ENCODE measurements around the gene FAM98B.

FAM98B gene

GRCh38 chr15:38461066-38461833 lies 7.3 kb downstream of the FAM98B start:
- DNase-seq (ENCODE audit: low read depth) = no peak

- DNase-seq (ENCODE audit: low read depth) = no peak
Observed at GRCh38 chr15:38463893-38464292, 10.0 kb downstream of the FAM98B start.

- DNase-seq (ENCODE audit: low read depth) = no peak
Observed at GRCh38 chr15:38464675-38465074, 10.7 kb downstream of the FAM98B start.

- no peak for DNase-seq (ENCODE audit: low read depth)
Observed at GRCh38 chr15:38470816-38471215, 16.9 kb downstream of the FAM98B start.

DNA sequence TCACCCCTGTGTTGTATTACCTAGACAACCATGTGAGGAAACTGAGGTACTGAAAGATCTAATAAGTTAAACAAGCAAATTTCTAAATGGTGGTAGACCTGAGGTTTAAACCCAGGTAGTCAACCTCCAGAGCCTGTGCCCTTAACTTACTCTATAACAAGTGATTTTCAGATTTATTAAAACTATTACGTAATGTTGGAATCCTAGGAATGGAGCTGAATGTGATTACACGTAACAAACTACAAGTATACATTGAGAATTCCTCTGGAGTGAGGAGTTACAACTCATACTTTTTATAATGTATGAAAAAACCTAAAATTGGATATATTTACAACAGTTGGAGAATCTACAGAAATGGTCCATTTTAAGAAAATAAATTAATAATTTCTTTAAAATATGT lies 18.0 kb downstream of the FAM98B start:
- no peak for DNase-seq (ENCODE audit: low read depth)

DNA sequence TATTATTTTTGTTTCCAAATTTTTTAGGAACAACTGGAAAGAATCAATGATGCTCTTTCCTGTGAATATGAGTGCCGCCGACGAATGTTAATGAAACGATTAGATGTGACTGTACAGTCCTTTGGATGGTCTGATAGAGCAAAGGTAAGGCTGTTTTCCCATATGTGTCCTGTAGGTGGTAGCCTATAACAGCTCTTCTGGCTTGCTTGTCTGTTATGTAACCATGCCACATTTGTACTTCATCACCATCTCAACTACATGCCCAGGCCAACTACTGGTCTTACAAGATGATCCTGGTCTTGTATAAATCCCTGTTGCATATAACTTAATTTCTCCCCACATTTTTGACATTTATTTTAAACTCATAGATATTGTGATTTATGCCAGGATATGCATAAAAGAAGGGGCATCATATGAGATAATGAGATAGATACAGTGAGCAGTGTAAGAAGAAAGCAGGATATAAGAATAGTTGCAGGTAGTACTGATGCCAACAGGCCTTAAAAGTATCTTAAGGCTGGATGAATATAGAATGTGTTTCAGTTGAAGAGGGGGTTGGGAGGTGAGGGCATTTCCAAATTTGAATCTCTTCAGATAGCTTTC lies 20.3 kb downstream of the FAM98B start:
- no peak for DNase-seq (ENCODE audit: low read depth)

- no peak for DNase-seq (ENCODE audit: low read depth)
Observed at GRCh38 chr15:38475361-38475760, 21.4 kb downstream of the FAM98B start.

DNA sequence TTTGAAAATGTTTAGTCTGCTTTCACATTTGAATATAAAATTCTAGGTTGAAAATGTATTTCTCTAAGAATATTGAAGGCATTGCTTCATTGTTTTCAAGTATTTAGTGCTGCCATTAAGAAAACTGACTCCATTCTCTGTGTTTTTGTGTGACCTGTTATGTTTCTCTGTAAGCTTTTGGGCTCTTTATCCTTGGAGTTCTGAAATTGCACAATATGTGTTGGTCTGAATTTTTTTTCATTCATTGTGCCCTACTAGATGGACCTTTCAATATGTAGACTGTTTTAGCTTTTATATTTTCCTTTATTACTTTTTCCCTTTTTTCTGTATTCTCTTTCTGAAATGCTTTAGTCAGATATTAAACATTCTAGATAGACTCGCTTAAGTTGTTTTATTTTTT lies 22.2 kb downstream of the FAM98B start:
- DNase-seq (ENCODE audit: low read depth) = no peak

DNA sequence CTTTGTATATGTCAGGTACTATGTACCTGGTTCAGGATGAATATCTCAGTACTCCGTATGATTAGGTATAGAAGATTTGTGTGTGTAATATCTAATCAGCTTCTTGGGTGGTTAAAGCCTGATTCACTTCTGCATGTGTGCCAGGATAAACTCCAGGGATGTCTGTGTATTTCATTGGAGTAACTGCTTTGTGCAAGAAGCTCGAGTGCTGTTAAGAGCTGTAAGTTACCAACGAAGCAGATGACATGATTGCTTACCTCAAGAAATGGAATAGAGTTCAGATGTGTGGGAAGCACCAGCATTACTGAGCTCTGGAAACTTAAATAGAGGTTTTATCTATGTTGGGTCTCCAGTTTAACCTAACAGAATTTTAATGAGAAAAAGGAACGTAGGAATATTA lies 23.7 kb downstream of the FAM98B start:
- no peak for DNase-seq (ENCODE audit: low read depth)

DNA sequence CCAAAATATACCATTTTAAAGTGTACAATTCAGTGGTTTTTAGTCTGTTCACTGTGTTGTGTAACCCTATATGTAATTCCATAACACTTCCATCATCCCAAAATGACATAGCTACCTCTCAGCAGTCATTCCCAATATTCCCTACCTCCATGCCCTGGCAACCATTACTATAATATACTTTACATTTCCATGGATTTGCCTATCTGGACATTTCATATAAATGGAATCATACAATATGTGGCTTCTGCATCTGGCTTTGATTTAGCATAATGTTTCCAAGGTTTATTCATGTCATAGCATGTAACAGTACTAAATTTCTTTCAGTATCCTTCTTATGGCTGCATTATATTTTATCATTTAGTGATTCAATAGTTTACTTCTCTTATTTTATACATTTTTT lies 25.3 kb downstream of the FAM98B start:
- DNase-seq (ENCODE audit: low read depth) = no peak

GRCh38 chr15:38479756-38480155 lies 25.8 kb downstream of the FAM98B start:
- DNase-seq (ENCODE audit: low read depth) = no peak

DNA sequence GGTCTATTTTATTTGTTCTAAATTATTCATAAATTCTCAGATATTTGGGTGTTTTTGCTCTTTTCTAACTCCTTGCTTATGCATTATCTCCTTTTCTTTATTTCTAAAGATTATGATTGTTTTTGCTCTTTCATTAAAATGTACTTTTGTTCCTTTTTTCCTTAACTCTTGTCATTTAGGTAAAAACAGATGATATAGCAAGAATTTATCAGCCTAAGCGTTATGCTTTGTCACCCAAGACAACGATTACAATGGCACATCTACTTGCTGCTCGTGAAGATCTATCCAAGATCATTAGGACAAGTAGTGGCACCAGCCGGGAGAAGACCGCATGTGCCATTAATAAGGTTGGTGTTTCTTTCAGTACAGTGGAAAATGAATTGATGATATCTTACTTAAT lies 27.2 kb downstream of the FAM98B start:
- no peak for DNase-seq (ENCODE audit: low read depth)

GRCh38 chr15:38481761-38482160 lies 27.8 kb downstream of the FAM98B start:
- DNase-seq (ENCODE audit: low read depth) = no peak

- no peak for DNase-seq (ENCODE audit: low read depth)
Observed at GRCh38 chr15:38482572-38482971, 28.6 kb downstream of the FAM98B start.

GRCh38 chr15:38486936-38487335 lies 33.0 kb downstream of the FAM98B start:
- no peak for DNase-seq (ENCODE audit: low read depth)

DNA sequence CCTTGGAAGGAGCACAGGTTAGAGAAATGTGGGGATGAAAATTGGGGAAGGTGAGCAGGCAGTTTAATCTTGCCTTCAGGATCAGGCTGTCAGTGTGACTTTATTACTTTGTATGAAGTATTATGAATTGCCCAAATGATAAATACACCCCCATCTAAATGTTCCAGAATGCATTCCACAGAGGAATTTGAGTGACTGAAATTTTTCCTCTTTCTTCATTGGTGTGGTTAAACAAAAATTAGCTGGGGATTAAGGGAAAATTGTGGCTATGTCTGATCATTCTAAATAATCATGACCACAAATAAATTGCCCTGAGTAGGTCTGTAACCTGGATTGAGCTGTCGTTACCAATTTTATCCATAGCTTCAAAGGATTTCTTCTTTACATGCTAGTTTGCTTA lies 33.5 kb downstream of the FAM98B start:
- DNase-seq (ENCODE audit: low read depth) = no peak

- no peak for DNase-seq (ENCODE audit: low read depth)
Observed at GRCh38 chr15:38490242-38490922, 36.5 kb downstream of the FAM98B start.

DNA sequence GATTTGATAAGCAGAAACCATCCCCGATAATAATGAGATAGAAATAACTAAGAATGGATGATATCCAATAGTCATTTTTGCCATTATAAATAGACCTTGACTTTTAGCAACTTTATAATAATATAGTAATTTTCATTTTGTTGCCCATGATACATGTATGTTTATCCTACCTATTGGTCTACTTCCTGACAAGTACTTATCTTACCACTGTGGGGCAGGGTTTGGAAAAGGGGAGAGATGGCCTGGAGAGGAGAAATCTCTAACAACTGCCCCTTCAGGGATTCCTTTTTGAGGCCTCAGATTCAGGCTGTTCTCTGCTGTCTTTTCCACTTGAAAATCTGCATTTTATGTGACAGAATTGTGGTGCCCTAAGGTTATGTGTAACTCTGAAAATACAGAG lies 42.2 kb downstream of the FAM98B start:
- no peak for DNase-seq (ENCODE audit: low read depth)

DNA sequence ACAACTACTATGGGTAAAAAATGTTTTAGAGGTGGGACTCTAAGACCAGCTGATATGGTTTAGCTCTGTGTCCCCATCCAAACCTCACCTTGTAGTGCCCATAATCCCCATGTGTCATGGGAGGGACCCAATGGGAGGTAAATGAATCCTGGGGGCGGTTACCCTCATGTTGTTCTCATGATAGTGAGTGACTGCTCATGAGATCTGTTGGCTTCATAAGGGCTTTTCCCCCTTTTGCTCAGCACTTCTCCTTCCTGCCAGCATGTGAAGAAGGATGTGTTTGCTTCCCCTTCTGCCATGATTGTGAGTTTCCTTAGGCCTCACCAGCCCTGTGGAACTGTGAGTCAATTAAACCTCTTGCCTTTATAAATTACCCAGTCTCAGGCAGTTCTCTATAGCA lies 45.7 kb downstream of the FAM98B start:
- no peak for DNase-seq (ENCODE audit: low read depth)

DNA sequence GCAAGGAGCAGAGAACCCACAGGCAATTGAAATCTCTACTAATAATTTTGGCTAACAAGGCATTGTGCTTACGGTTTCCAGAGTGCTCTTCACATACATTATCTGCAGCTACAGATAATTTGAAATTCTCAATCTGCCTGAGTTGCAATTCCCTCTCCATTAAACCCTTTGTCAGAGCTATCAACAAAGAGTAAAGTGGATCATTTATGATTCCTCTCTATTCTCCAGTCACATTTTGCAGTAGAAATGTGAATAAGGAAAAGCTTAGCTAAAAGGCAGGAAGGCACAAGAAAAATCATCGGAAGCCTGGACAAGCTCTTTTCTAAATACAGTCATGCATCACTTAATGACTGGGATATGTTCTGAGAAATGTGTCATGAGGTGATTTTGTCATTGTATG lies 49.6 kb downstream of the FAM98B start:
- DNase-seq (ENCODE audit: low read depth) = no peak

GRCh38 chr15:38504680-38505467 lies 50.9 kb downstream of the FAM98B start:
- no peak for DNase-seq (ENCODE audit: low read depth)

- no peak for DNase-seq (ENCODE audit: low read depth)
Observed at GRCh38 chr15:38506997-38507396, 53.1 kb downstream of the FAM98B start.

- DNase-seq (ENCODE audit: low read depth) = no peak
Observed at GRCh38 chr15:38507570-38507969, 53.6 kb downstream of the FAM98B start.

Data from activated T-helper 1 cell treated with Interleukin-2 at 50 U/mL for 16 hours (primary cell).